IPS-20b (cell line): Measurements from ENCODE around the gene CCDC188.

Experiments used
- H3K27ac ChIP-seq: one replicate; pipeline ENCODE4 v1.5.1; 2013; ENCODE audit warnings: low read length
- H3K27me3 ChIP-seq: 2 replicates; pipeline ENCODE4 v1.6.1; 2013; ENCODE audit warnings: mild to moderate bottlenecking, low read length, inconsistent platforms; ENCODE audit not compliant: insufficient read depth
- H3K36me3 ChIP-seq: 2 replicates; pipeline ENCODE4 v1.6.1; 2013; ENCODE audit warnings: low read depth, mild to moderate bottlenecking, inconsistent platforms, low read length, moderate library complexity; ENCODE audit not compliant: insufficient read depth
- H3K4me1 ChIP-seq: 2 replicates; pipeline ENCODE4 v1.6.1; 2013; ENCODE audit warnings: mild to moderate bottlenecking, control low read depth, inconsistent platforms, low read length, moderate library complexity; ENCODE audit not compliant: insufficient read depth
- H3K4me3 ChIP-seq: 2 replicates; pipeline ENCODE4 v1.5.1; 2013; ENCODE audit warnings: mild to moderate bottlenecking, low read length, inconsistent platforms
- H3K9ac ChIP-seq: 2 replicates; pipeline ENCODE4 v1.6.1; 2013; ENCODE audit warnings: low read depth, mild to moderate bottlenecking, inconsistent platforms, low read length, moderate library complexity
- H3K9me3 ChIP-seq: 2 replicates; pipeline ENCODE4 v1.6.1; 2013; ENCODE audit warnings: mild to moderate bottlenecking, low read depth, low read length, inconsistent platforms; ENCODE audit not compliant: insufficient read depth

Gene CCDC188

DNA sequence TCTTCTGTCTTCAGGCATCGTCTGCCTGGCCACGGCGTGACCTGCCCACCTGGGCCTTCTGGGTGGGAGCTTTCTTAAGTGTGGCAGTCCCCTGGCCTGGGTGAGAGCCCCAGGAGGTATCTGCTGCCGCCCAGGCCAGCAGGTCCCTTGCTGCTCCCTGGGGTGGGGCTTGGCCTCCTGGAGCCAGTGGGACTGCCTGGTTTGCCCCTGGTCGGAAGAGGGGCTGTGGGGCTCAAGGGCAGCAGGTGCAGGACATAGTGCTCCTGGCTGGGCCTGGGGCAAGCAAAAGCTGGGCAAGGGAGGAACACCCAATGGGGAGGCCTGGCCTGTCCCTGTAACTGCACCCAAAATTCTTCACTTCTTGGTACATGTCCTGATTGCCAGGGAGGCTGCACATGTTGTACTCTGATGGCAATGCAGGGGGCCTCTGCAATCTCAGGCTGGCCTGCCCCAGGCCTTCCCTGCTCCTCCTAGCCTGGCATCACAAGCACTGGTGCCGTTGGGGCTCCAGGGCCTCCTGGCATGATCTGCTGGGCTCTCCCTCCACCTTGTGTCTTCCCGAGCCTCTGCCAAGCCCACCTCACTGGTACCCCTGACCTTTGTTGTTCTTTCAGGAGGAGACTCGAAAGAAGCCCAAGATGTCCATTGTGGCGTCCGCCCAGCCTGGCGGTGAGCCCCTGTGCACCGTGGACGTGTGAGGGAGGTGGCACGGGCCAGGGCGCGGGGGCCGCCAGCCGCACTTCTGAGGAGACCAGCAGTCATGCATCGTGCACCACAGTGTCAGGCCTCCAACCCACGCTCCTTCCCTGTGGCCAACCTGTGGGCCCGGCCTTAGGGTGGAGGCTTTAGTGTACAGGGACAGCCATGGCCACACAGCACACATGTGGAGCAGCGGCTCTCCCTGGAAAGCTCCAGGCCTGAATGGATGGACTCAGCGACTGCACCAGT lies 41.2 kb downstream of the CCDC188 start:
- H3K27ac ChIP-seq = no peak overlapping the region
- no peaks in the 10 kb centered on the region for H3K4me1 ChIP-seq
- H3K36me3 ChIP-seq = peaks cover 94% of the 10 kb centered on the region
- H3K4me3 ChIP-seq = no peak overlapping the region
- H3K9ac ChIP-seq = no peak overlapping the region
- H3K9me3 ChIP-seq = no peaks in the 10 kb centered on the region
- H3K27me3 ChIP-seq = no peaks in the 10 kb centered on the region

DNA sequence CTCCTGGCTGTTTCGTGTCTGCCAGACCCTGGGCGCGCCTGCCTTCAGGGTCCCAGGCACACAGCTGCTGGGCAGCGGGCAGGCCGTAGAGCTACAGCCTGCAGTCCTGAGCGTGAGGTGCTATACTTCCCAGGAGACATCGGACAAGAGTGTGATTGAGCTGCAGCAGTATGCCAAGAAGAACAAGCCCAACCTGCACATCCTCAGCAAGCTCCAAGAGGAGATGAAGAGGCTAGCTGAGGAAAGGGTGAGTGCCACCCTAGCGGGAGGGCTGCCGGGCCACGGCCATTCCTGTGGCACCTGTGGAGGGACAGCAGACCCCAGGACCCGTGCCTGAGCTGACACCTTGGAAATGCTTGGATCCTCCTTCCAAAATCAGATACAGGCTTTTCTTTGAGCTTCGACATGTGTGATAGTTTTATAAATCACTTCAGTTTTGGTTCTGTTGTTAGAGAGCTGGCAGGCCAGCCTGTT lies 42.1 kb downstream of the CCDC188 start:
- Histone ChIP-seq H3K27ac (no peak overlapping the region), H3K4me1 (no peaks in the 10 kb centered on the region), H3K27me3 (no peaks in the 10 kb centered on the region), H3K9me3 (no peaks in the 10 kb centered on the region), H3K36me3 (peaks cover 91% of the 10 kb centered on the region), H3K9ac (no peak overlapping the region), H3K4me3 (no peak overlapping the region)

DNA sequence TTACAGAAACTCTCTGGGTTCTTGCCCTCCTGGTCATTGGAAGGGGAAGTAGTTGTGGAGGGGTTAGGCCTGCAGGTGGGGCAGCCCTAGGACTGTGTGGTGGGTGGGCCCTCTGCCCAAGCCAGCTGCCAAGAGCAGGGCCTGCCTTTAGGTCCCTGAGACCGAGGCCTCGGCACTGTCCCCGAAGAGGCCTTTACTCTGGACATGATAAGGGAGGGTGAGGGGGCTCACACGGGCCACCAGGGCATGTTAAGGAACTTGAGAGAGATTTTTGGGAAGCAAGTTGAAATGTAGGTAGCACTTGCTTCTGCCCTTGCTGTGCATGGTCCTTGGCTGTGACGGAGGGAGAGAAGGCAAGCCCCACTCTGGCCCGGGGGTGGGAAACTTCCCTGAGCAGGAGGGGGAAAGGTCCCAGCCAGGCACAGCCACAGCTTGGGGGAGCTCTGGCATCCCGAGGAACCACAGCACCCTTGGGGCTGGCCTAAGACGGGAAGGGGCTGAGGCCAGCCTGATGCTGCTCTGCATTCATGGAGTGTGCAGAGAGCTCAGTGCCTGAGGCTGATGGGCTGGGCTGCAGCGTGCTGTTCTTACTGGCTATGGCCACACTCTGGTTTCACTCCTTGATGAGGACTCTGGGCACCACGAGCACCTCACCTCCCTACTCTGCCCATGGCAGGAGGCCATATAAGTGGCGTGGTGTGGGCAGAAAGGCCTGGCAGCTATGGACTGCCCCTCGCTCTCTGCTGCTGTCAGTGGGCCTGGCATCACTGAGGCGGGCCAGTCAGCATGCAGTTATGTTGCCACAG lies 42.7 kb downstream of the CCDC188 start:
- Histone ChIP-seq H3K36me3 (peaks cover 97% of the 10 kb centered on the region), H3K9ac (no peak overlapping the region), H3K9me3 (no peaks in the 10 kb centered on the region), H3K4me1 (no peaks in the 10 kb centered on the region), H3K27me3 (no peaks in the 10 kb centered on the region), H3K27ac (no peak overlapping the region), H3K4me3 (no peak overlapping the region)

DNA sequence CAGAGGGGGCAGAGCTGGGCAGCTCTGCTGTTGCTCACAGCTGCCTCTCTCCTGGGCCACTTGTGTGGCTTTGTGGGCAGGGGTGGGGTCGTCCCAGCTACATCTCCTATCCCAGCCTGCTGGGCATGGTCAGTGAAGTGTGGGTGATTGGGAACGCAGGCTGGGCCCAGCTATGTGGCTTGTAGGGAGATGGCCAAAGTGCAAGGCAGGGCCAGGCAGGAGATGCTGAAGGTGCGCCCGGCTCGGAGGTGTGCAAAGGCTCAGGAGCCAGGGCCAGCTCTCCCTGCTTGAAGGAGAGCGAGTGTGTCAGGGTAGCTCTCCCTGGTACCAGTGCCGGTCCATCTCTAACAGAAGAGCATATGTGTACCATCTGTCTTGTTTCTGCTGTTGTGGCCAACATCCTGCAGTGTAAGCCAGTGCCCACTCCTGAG lies 43.4 kb downstream of the CCDC188 start:
- Histone ChIP-seq H3K27ac (no peak overlapping the region), H3K36me3 (peaks cover 97% of the 10 kb centered on the region), H3K27me3 (no peaks in the 10 kb centered on the region), H3K4me1 (no peaks in the 10 kb centered on the region), H3K9me3 (no peaks in the 10 kb centered on the region), H3K9ac (no peak overlapping the region), H3K4me3 (no peak overlapping the region)

DNA sequence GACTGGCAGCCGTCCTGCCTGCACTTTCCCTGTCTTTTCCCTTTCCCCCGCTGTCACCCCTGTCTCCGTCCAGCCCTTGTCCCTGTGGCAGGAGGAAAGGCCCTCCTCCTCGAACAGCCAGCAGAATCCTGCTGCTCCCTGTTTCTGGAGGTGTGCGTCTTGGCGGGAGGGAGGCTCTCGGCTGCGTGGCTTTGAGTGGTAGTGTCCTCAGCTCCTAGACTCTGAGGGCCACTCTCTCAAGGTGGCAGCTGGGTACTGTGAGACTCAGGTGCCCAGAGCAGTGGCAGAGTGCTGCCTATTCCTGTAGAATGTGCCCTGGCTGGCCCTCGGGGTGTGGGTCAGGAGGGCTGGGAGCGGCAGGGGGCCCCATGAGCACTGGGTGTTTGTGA lies 44.0 kb downstream of the CCDC188 start:
- H3K36me3 ChIP-seq = peaks cover 97% of the 10 kb centered on the region
- H3K9me3 ChIP-seq = no peaks in the 10 kb centered on the region
- no peak overlapping the region for H3K9ac ChIP-seq
- H3K27ac ChIP-seq = no peak overlapping the region
- no peaks in the 10 kb centered on the region for H3K4me1 ChIP-seq
- H3K4me3 ChIP-seq = no peak overlapping the region
- no peaks in the 10 kb centered on the region for H3K27me3 ChIP-seq

- H3K27ac ChIP-seq = no peak overlapping the region
- H3K4me3 ChIP-seq = no peak overlapping the region
- H3K27me3 ChIP-seq = no peaks in the 10 kb centered on the region
- no peaks in the 10 kb centered on the region for H3K4me1 ChIP-seq
- H3K9me3 ChIP-seq = no peaks in the 10 kb centered on the region
- H3K9ac ChIP-seq = no peak overlapping the region
- peaks cover 96% of the 10 kb centered on the region for H3K36me3 ChIP-seq
Measured at GRCh38 chr22:20106205-20106848, 44.5 kb downstream of the CCDC188 start.

GRCh38 chr22:20105456-20106204 lies 45.2 kb downstream of the CCDC188 start:
- Histone ChIP-seq H3K9me3 (no peaks in the 10 kb centered on the region), H3K36me3 (peaks cover 95% of the 10 kb centered on the region), H3K27ac (no peak overlapping the region), H3K4me3 (no peak overlapping the region), H3K9ac (no peak overlapping the region), H3K27me3 (no peaks in the 10 kb centered on the region), H3K4me1 (peaks cover 2% of the 10 kb centered on the region; the same call in 1 of the 2 replicates)

GRCh38 chr22:20102203-20102780 lies 48.6 kb downstream of the CCDC188 start:
- H3K27ac ChIP-seq = no peak overlapping the region

DNA sequence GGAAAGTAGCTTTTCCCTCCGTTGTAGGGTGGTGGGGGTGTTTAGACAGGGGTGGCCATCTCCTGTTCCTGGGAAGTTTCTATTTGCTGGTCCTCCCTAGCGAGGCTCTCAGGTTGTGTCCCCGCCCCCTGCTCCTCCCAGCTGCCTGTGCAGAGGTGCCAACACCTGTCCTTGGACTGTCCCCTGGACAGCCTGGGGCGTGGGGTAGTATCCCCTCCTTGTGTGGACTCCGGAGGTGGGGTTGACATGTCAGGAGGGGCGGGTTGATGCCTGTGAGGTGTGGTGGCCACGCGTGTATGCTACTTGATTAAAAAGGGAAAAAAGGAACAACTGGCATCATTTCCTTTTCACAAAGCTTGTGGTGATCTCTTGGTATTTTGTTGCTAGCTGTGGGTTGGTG lies 49.2 kb downstream of the CCDC188 start:
- H3K9me3 ChIP-seq = no peaks in the 10 kb centered on the region
- no peak overlapping the region for H3K27ac ChIP-seq
- peaks cover 4% of the 10 kb centered on the region; the same call in 1 of the 2 replicates for H3K4me1 ChIP-seq
- H3K9ac ChIP-seq = no peak overlapping the region
- H3K36me3 ChIP-seq = peaks cover 93% of the 10 kb centered on the region
- no peak overlapping the region for H3K4me3 ChIP-seq
- H3K27me3 ChIP-seq = no peaks in the 10 kb centered on the region

More at GRCh38 chr22:20102203-20102780, 48.6 kb downstream of the CCDC188 start:
- Histone ChIP-seq H3K36me3 (peaks cover 93% of the 10 kb centered on the region), H3K9ac (no peak overlapping the region), H3K9me3 (no peaks in the 10 kb centered on the region), H3K4me3 (no peak overlapping the region), H3K4me1 (peaks cover 4% of the 10 kb centered on the region; the same call in 1 of the 2 replicates), H3K27me3 (no peaks in the 10 kb centered on the region)

GRCh38 chr22:20099099-20099711 lies 51.6 kb downstream of the CCDC188 start:
- Histone ChIP-seq H3K27me3 (no peaks in the 10 kb centered on the region), H3K4me1 (peaks cover 4% of the 10 kb centered on the region; the same call in 1 of the 2 replicates), H3K4me3 (no peak overlapping the region), H3K27ac (no peak overlapping the region), H3K9ac (no peak overlapping the region), H3K36me3 (peaks cover 93% of the 10 kb centered on the region), H3K9me3 (no peaks in the 10 kb centered on the region)
